HCT116 (cell line): ENCODE measurements around the gene CTNND2. TPM values are rescaled to one million over a fixed set of nuclear protein-coding genes. Genes with fewer than 3 reads are reported as not detected.

Source experiments
- ATAC-seq: fragments of 200-7000 bp; cut with Tn5 transposase; 2 replicates; pipeline ENCODE4 v1.9.1; 2020; ENCODE audit warnings: mild to moderate bottlenecking, moderate library complexity
- BruUV-seq: library from RNA; stranded (reverse); fragments of 400-500 nt; replicated peaks from 2 replicates; lab custom pipeline; 2021; lab: Mats Ljungman, UMichigan
- CTCF ChIA-PET: fragments of 300-600 bp; sonication (Branson Sonifier 250); formaldehyde crosslinking; loops from one replicate; lab custom pipeline; 2021; ENCODE audit warnings: antibody characterized with exemption; lab: Charles Lee
- POLR2A ChIA-PET: fragments of 300-600, 350-600 bp; sonication (Branson Sonifier 250); formaldehyde crosslinking; loops from one replicate; lab custom pipeline; 2021; ENCODE audit warnings: antibody characterized with exemption; lab: Charles Lee
- RAD21 ChIA-PET, 2 experiments: fragments of 300-600 bp; sonication (Branson Sonifier 250); formaldehyde crosslinking; loops; one replicate each; lab custom pipeline; 2023; ENCODE audit warnings: low total read pairs in 2 of 2; ENCODE audit not compliant: uncharacterized antibody in 2 of 2, unreplicated experiment in 2 of 2, low non-redundant PET in 1 of 2; lab: Charles Lee
- DNase-seq: peaks from one replicate; pipeline ENCODE4 v3.0.0-alpha.2; 2010; ENCODE audit warnings: low read depth, low spot score
- H2AFZ ChIP-seq: fragments of 200-600 bp; shearing (Covaris generic), sonication (generic); 2 replicates; pipeline ENCODE4 v1.6.1; 2017; ENCODE audit warnings: low read depth, mixed run types, mixed read lengths, antibody characterized with exemption, low read length; ENCODE audit not compliant: poor library complexity, severe bottlenecking
- H3K27ac ChIP-seq: 2 replicates; pipeline ENCODE4 v1.5.1; 2012; ENCODE audit warnings: low read depth, low read length
- H3K27me3 ChIP-seq: fragments of 200-600 bp; sonication (generic); 2 replicates; pipeline ENCODE4 v1.6.1; 2016; ENCODE audit warnings: mixed run types, low read length, mixed read lengths; ENCODE audit not compliant: insufficient read depth
- H3K36me3 ChIP-seq, 2 experiments: fragments of 200-500 bp in 1 of 2; fragments of 200-600 bp in 1 of 2; sonication (Bioruptor generic) in 1 of 2; sonication (generic) in 1 of 2; 2 replicates each; pipeline versions ENCODE4 v1.5.1 to v1.6.1; 2014 to 2016; ENCODE audit warnings: low read length in 2 of 2, inconsistent platforms in 1 of 2, mixed read lengths in 1 of 2, mixed run types in 1 of 2; ENCODE audit not compliant: insufficient read depth in 2 of 2, control insufficient read depth in 1 of 2
- H3K4me1 ChIP-seq, 2 experiments: fragments of 200-600 bp in 1 of 2; sonication (generic) in 1 of 2; 2 replicates each; pipeline versions ENCODE4 v1.5.1 to v1.6.1; 2012 to 2017; ENCODE audit warnings: low read length in 2 of 2, inconsistent platforms in 1 of 2, mild to moderate bottlenecking in 1 of 2, mixed read lengths in 1 of 2, mixed run types in 1 of 2, moderate library complexity in 1 of 2; ENCODE audit not compliant: insufficient read depth in 2 of 2, control insufficient read depth in 1 of 2
- H3K4me2 ChIP-seq: fragments of 200-600 bp; sonication (generic); 2 replicates; pipeline ENCODE4 v1.6.1; 2017; ENCODE audit warnings: mixed run types, low read length, mixed read lengths
- H3K4me3 ChIP-seq, 2 experiments: fragments of 200-600 bp in 1 of 2; sonication (generic) in 1 of 2; replicated peaks in 1 of 2; 2 replicates each; pipeline ENCODE4 v1.5.1; 2011 to 2016; ENCODE audit warnings: low read length in 2 of 2, control low read depth in 1 of 2, low read depth in 1 of 2, mild to moderate bottlenecking in 1 of 2, mixed read lengths in 1 of 2, mixed run types in 1 of 2
- H3K79me2 ChIP-seq: fragments of 200-600 bp; sonication (generic); 2 replicates; pipeline ENCODE4 v1.6.1; 2017; ENCODE audit warnings: mild to moderate bottlenecking, mixed run types, low read length, moderate library complexity, mixed read lengths; ENCODE audit not compliant: insufficient read depth
- H3K9ac ChIP-seq: fragments of 200-600 bp; sonication (generic); 2 replicates; pipeline ENCODE4 v1.6.1; 2016; ENCODE audit warnings: low read length, mixed read lengths
- H3K9me2 ChIP-seq: fragments of 200-600 bp; sonication (generic), shearing (Covaris generic); 2 replicates; pipeline ENCODE4 v1.6.1; 2017; ENCODE audit warnings: mixed run types, mild to moderate bottlenecking, moderate library complexity; ENCODE audit not compliant: insufficient read depth
- H3K9me3 ChIP-seq, 2 experiments: fragments of 200-500 bp in 1 of 2; fragments of 200-600 bp in 1 of 2; sonication (Bioruptor generic) in 1 of 2; sonication (generic) in 1 of 2; 2 replicates each; pipeline ENCODE4 v1.6.1; 2014 to 2017; ENCODE audit warnings: low read length in 2 of 2, mixed read lengths in 2 of 2, inconsistent platforms in 1 of 2, low read depth in 1 of 2, mild to moderate bottlenecking in 1 of 2, mixed run types in 1 of 2, moderate library complexity in 1 of 2; ENCODE audit not compliant: control insufficient read depth in 1 of 2, insufficient read depth in 1 of 2
- H4K20me1 ChIP-seq: fragments of 200-600 bp; sonication (generic), shearing (Covaris generic); 2 replicates; pipeline ENCODE4 v1.6.1; 2017; ENCODE audit warnings: mixed run types, mild to moderate bottlenecking, moderate library complexity; ENCODE audit not compliant: insufficient read depth
- EGR1 ChIP-seq: IDR thresholded peaks from 2 replicates; pipeline ENCODE4 v1.6.1; 2012; ENCODE audit warnings: low read depth
- ELF1 ChIP-seq: IDR thresholded peaks from 2 replicates; pipeline ENCODE4 v1.6.1; 2012; ENCODE audit warnings: low read depth, borderline replicate concordance
- POLR2A ChIP-seq: IDR thresholded peaks from 2 replicates; pipeline ENCODE4 v1.7.0; 2011; ENCODE audit warnings: borderline replicate concordance; ENCODE audit not compliant: insufficient read depth, insufficient read length; ENCODE audit errors: extremely low read depth
- POLR2AphosphoS5 ChIP-seq: IDR thresholded peaks from 2 replicates; pipeline ENCODE4 v1.6.1; 2011; ENCODE audit warnings: mild to moderate bottlenecking, low read depth, low read length, moderate library complexity
- RAD21 ChIP-seq: IDR thresholded peaks from 2 replicates; pipeline ENCODE4 v1.6.1; 2012; ENCODE audit warnings: low read depth, mild to moderate bottlenecking
- SIN3A ChIP-seq: IDR thresholded peaks from 2 replicates; pipeline ENCODE4 v1.6.1; 2012; ENCODE audit warnings: low read depth
- SP1 ChIP-seq: IDR thresholded peaks from 2 replicates; pipeline ENCODE4 v1.6.1; 2012; ENCODE audit warnings: low read depth
- ZFX ChIP-seq: fragments of 450-650 bp; IDR thresholded peaks from 2 replicates; pipeline ENCODE4 v1.6.1; 2017
- intact Hi-C: fragments of 100-400 bp; cut with micrococcal nuclease; formaldehyde crosslinking; loops from 2 replicates; pipeline ENCODE4 v1.10.0; 2022
- total RNA-seq: library from RNA; stranded (reverse); gene quantifications from one replicate; pipeline ENCODE4 v1.2.1, GENCODE V29; 2021; ENCODE audit not compliant: unreplicated experiment
- TF ChIP-seq, protein P1 (sequence below): IDR thresholded peaks from 2 replicates; pipeline ENCODE4 v1.6.1; 2012
- TF ChIP-seq, protein P2 (sequence below): IDR thresholded peaks from 2 replicates; pipeline ENCODE4 v1.6.1; 2011; ENCODE audit warnings: mild to moderate bottlenecking, low read length, moderate library complexity; ENCODE audit not compliant: insufficient replicate concordance; ENCODE audit errors: extremely low read depth

Gene CTNND2
- total RNA-seq, 1 experiment from 2014 or later = not detected

DNA sequence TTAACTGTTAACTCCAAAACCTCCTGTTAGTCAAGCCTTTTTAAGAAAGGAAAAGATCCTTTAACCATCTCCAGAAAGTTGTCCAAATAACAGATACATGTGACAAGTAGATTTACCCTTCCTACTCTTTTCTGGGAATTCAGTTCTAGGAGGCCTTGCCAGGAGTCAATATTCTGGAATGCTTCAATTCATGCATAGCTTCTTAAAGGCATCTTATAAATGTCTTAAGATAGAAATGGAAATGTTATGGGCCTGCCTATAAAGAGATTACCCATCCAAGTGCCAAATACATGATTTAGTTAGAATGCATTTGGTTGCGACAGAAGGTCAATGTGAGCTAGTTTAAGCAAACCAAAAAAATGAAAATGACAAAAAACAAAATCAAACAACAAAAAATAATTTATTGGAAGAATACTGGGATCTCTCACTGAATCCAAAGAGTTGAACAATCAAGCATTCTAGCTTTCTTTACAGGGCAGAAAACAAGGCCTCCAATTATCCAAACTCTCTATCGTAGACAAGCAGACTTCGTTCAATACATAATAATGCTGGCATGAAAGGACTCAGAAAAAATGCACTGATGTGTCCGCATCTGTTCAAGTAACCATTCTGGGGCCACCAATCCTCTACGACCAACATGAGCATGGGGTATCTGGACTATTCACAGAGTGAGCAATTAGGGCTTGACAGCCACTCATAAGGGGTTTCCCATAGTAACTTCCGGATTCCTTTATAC is 188.6 kb downstream of the CTNND2 start:
- ATAC-seq (no peak), DNase-seq (no peak)
- TF ChIP-seq EGR1 = no peak
- TF ChIP-seq, protein P1, sequence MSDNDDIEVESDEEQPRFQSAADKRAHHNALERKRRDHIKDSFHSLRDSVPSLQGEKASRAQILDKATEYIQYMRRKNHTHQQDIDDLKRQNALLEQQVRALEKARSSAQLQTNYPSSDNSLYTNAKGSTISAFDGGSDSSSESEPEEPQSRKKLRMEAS = no peak
- TF ChIP-seq SIN3A = no peak
- no peak for TF ChIP-seq POLR2AphosphoS5
- TF ChIP-seq SP1 = no peak
- TF ChIP-seq, protein P2, sequence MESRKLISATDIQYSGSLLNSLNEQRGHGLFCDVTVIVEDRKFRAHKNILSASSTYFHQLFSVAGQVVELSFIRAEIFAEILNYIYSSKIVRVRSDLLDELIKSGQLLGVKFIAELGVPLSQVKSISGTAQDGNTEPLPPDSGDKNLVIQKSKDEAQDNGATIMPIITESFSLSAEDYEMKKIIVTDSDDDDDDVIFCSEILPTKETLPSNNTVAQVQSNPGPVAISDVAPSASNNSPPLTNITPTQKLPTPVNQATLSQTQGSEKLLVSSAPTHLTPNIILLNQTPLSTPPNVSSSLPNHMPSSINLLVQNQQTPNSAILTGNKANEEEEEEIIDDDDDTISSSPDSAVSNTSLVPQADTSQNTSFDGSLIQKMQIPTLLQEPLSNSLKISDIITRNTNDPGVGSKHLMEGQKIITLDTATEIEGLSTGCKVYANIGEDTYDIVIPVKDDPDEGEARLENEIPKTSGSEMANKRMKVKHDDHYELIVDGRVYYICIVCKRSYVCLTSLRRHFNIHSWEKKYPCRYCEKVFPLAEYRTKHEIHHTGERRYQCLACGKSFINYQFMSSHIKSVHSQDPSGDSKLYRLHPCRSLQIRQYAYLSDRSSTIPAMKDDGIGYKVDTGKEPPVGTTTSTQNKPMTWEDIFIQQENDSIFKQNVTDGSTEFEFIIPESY = no peak
- TF ChIP-seq RAD21 = no peak
- no peak for TF ChIP-seq ZFX
- no peak for TF ChIP-seq POLR2A
- no peak for TF ChIP-seq ELF1
- Histone ChIP-seq H2AFZ (no peak overlapping the region), H3K36me3 (no peaks in the 10 kb centered on the region), H3K9ac (no peak overlapping the region), H3K4me2 (no peak overlapping the region), H3K4me1 (no peaks in the 10 kb centered on the region), H3K9me3 (peaks cover 0 to 15% of the 10 kb centered on the region in 2 experiments; a peak in 2 of 4 replicates), H3K27ac (no peak overlapping the region), H4K20me1 (no peaks in the 10 kb centered on the region), H3K4me3 (no peak overlapping the region), H3K27me3 (no peaks in the 10 kb centered on the region), H3K9me2 (no peaks in the 10 kb centered on the region), H3K79me2 (no peaks in the 10 kb centered on the region)
- POLR2A ChIA-PET = no interaction called here
- intact Hi-C loops = no loop called here
- CTCF ChIA-PET = no interaction called here
- BruUV-seq = no TSS peak
- RAD21 ChIA-PET = no interaction called here
